ENCODE measurements around the gene EPHB3. TPM values are rescaled to one million over a fixed set of nuclear protein-coding genes. Genes with fewer than 3 reads are reported as not detected.

EPHB3 gene
- total and polyA plus RNA-seq, 2 of the 4 experiments (the other 2 are of a cell fraction): 0.72 to 2.9 TPM

- H3K23ac ChIP-seq (ENCODE audit: low read depth, low read length): no peak overlapping the region
- H4K20me1 ChIP-seq (ENCODE audit: insufficient read depth, low read length): no peaks in the 10 kb centered on the region
- H3K9me1 ChIP-seq (ENCODE audit: insufficient read depth, low read length): no peaks in the 10 kb centered on the region
- ChIA-PET CTCF (interaction anchor here (1.2 to 2.1 kb wide), 2 partner anchors 24 to 166 kb away, joined by 5 to 8 read pairs; no protein-coding TSS in a partner anchor), POLR2A (ENCODE audit: unreplicated experiment) (no interaction called here)
- H2BK120ac ChIP-seq (ENCODE audit: low read depth, low read length): no peak overlapping the region
- ATAC-seq (ENCODE audit: low read depth): no peak
- intact Hi-C loops (cut with micrococcal nuclease) (no loop called here), dilution Hi-C loops (cut with HindIII; ENCODE audit: low sequenced_read_pairs, unreplicated experiment) (loop anchor here (25.0 kb wide), 1 partner anchor 176 kb away; the partner anchor contains the start of genes CLCN2 and POLR2H), in situ Hi-C loops (cut with MboI; ENCODE audit: low sequenced_read_pairs) (no loop called here)
- H4K5ac ChIP-seq (ENCODE audit: low read depth, low read length): no peak overlapping the region
- no peak overlapping the region for H3K27ac ChIP-seq (ENCODE audit: insufficient read depth, low read length)
- H3K4me2 ChIP-seq (ENCODE audit: low read depth, low read length): no peak overlapping the region
- BruUV-seq (replicated peaks): no TSS peak
- peaks cover 46% of the 10 kb centered on the region for H3K27me3 ChIP-seq (ENCODE audit: control insufficient read depth, insufficient read depth, low read length)
- H3K4me3 ChIP-seq (ENCODE audit: insufficient read depth, low read depth, low read length): no peak overlapping the region
- no peak overlapping the region for H3K14ac ChIP-seq (replicated peaks; ENCODE audit: low read depth, low read length)
- H3K56ac ChIP-seq (ENCODE audit: extremely low read depth, insufficient read depth, low read length): no peak overlapping the region
- no peak overlapping the region for H3K18ac ChIP-seq (ENCODE audit: low read depth, low read length)
- H3K36me3 ChIP-seq (ENCODE audit: control insufficient read depth, insufficient read depth, low read length): no peaks in the 10 kb centered on the region
- no peak for DNase-seq
- H3K4me1 ChIP-seq (ENCODE audit: control insufficient read depth, insufficient read depth, low read length): no peaks in the 10 kb centered on the region
- no CpG with 5 or more reads among the region's 8 CpGs for WGBS, 2 experiments (ENCODE audit: extremely low coverage in 2 of 2, insufficient read length in 1 of 2)
- H3K9ac ChIP-seq (ENCODE audit: low read depth, low read length): no peak overlapping the region
- H2AK9ac ChIP-seq (replicated peaks; ENCODE audit: low read depth, low read length, poor library complexity): no peak overlapping the region
- no peak overlapping the region for H2BK5ac ChIP-seq (ENCODE audit: low read depth, low read length, poor library complexity, severe bottlenecking)
- no peak overlapping the region for H2BK20ac ChIP-seq (ENCODE audit: low read depth, low read length)
- no peak overlapping the region for H3K4ac ChIP-seq (ENCODE audit: low read depth, low read length)
- no peak overlapping the region for H2BK15ac ChIP-seq (ENCODE audit: low read depth, low read length)
- no peak overlapping the region for H4K8ac ChIP-seq (ENCODE audit: low read depth in 2 of 2, low read length in 2 of 2)
- no peak overlapping the region for H4K91ac ChIP-seq (ENCODE audit: insufficient read depth, low read depth, low read length)
- H3K79me1 ChIP-seq (ENCODE audit: low read depth in 1 of 2, low read length in 2 of 2): no peaks in the 10 kb centered on the region
- no peak for TF ChIP-seq CHD1 (IDR thresholded peaks at IDR 0.05; ENCODE audit: low read depth, low read length)
- no peak for TF ChIP-seq USF2 (IDR thresholded peaks at IDR 0.05; ENCODE audit: low read depth, low read length)
- no peak for TF ChIP-seq CEBPB (IDR thresholded peaks at IDR 0.05; ENCODE audit: low read depth, low read length)
- TF ChIP-seq MAFK (IDR thresholded peaks at IDR 0.05; ENCODE audit: low read depth, low read length): no peak
- TF ChIP-seq SMC3 (IDR thresholded peaks at IDR 0.05; ENCODE audit: low read depth, low read length): no peak
- no peak for TF ChIP-seq ELK1 (IDR thresholded peaks at IDR 0.05; ENCODE audit: borderline replicate concordance, low read depth, low read length)
- TF ChIP-seq RAD21 (IDR thresholded peaks at IDR 0.05; ENCODE audit: low read length): no peak
- TF ChIP-seq CTCF (conservative IDR thresholded peaks at IDR 0.05; ENCODE audit: low read depth, low read length): no peak
- no peak for TF ChIP-seq POLR2A (IDR thresholded peaks at IDR 0.05; ENCODE audit: low read depth, low read length)
- no peak for TF ChIP-seq RCOR1 (IDR thresholded peaks at IDR 0.05; ENCODE audit: insufficient replicate concordance, low read length)
- TF ChIP-seq MXI1 (IDR thresholded peaks at IDR 0.05; ENCODE audit: borderline replicate concordance, low read depth, low read length): no peak
- no peak for TF ChIP-seq BHLHE40 (IDR thresholded peaks at IDR 0.05; ENCODE audit: low read depth, low read length)
- no peak for TF ChIP-seq FOS (IDR thresholded peaks at IDR 0.05; ENCODE audit: low read depth, low read length)
- no peak for TF ChIP-seq MAZ (IDR thresholded peaks at IDR 0.05; ENCODE audit: borderline replicate concordance, low read depth, low read length)
- no peak overlapping the region for H2AK5ac ChIP-seq (ENCODE audit: low read depth, low read length)
- no peak overlapping the region for H2AFZ ChIP-seq (replicated peaks; ENCODE audit: low read length, poor library complexity)
- no peaks in the 10 kb centered on the region for H3K9me3 ChIP-seq (ENCODE audit: control insufficient read depth, insufficient read depth, low read length)
Observed at GRCh38 chr3:184537885-184538665, 23.5 kb upstream of the EPHB3 start.
